Neural cell (in vitro differentiated cells): ENCODE measurements around the gene HIVEP2. TPM values are rescaled to one million over a fixed set of nuclear protein-coding genes. Genes with fewer than 3 reads are reported as not detected.

Source experiments
- H2AFZ ChIP-seq: fragments of 200-600, 300-800 bp; sonication (generic), shearing (Covaris generic); 2 replicates; pipeline ENCODE4 v1.6.0; 2014; ENCODE audit warnings: low read depth, mild to moderate bottlenecking, antibody characterized with exemption, low read length, moderate library complexity
- H3F3A ChIP-seq: fragments of 200-600 bp; shearing (Covaris generic); 2 replicates; pipeline ENCODE4 v1.6.1; 2016; ENCODE audit warnings: mild to moderate bottlenecking, moderate library complexity, mixed read lengths, antibody characterized with exemption, low read length; ENCODE audit not compliant: insufficient read depth, poor library complexity, severe bottlenecking
- H3K27ac ChIP-seq: fragments of 200-600, 300-800 bp; sonication (generic), shearing (Covaris generic); 2 replicates; pipeline ENCODE4 v1.5.1; 2014; ENCODE audit warnings: mild to moderate bottlenecking, low read length, moderate library complexity
- H3K27me3 ChIP-seq: fragments of 300-800, 200-600 bp; sonication (generic), shearing (Covaris generic); 2 replicates; pipeline ENCODE4 v1.6.0; 2014; ENCODE audit warnings: mild to moderate bottlenecking, low read depth, low read length, moderate library complexity; ENCODE audit not compliant: insufficient read depth
- H3K36me3 ChIP-seq: fragments of 300-800, 200-600 bp; sonication (generic), shearing (Covaris generic); 2 replicates; pipeline ENCODE4 v1.5.1; 2014; ENCODE audit warnings: mild to moderate bottlenecking, antibody characterized with exemption, low read length, moderate library complexity; ENCODE audit not compliant: insufficient read depth
- H3K4me2 ChIP-seq: fragments of 300-800, 200-600 bp; sonication (generic), shearing (Covaris generic); 2 replicates; pipeline ENCODE4 v1.6.0; 2014; ENCODE audit warnings: mild to moderate bottlenecking, low read length
- H3K4me3 ChIP-seq: fragments of 300-800, 200-600 bp; sonication (generic), shearing (Covaris generic); 2 replicates; pipeline ENCODE4 v1.5.1; 2014; ENCODE audit warnings: mild to moderate bottlenecking, low read length, moderate library complexity
- H3K79me2 ChIP-seq: fragments of 200-600 bp; shearing (Covaris generic); replicated peaks from 2 replicates; pipeline ENCODE4 v1.6.0; 2014; ENCODE audit warnings: mild to moderate bottlenecking, low read length, moderate library complexity; ENCODE audit not compliant: insufficient read depth
- H3K9ac ChIP-seq: fragments of 300-800, 200-600 bp; sonication (generic), shearing (Covaris generic); 2 replicates; pipeline ENCODE4 v1.6.1; 2016; ENCODE audit warnings: mild to moderate bottlenecking, low read length, mixed read lengths
- H3K9me2 ChIP-seq: fragments of 200-600 bp; shearing (Covaris generic); 2 replicates; pipeline ENCODE4 v1.6.1; 2016; ENCODE audit warnings: mild to moderate bottlenecking, low read length, mixed read lengths; ENCODE audit not compliant: insufficient read depth
- H3K9me3 ChIP-seq: fragments of 200-600, 300-800 bp; sonication (generic), shearing (Covaris generic); 2 replicates; pipeline ENCODE4 v1.6.1; 2016; ENCODE audit warnings: mild to moderate bottlenecking, mixed run types, low read length, moderate library complexity, mixed read lengths
- H4K20me1 ChIP-seq: fragments of 200-600 bp; shearing (Covaris generic); 2 replicates; pipeline ENCODE4 v1.6.1; 2016; ENCODE audit warnings: mild to moderate bottlenecking, mixed run types; ENCODE audit not compliant: insufficient read depth
- EP300 ChIP-seq: fragments of 450-650 bp; conservative IDR thresholded peaks from 2 replicates; pipeline ENCODE4 v1.6.1; 2014; ENCODE audit warnings: antibody characterized with exemption, mild to moderate bottlenecking, moderate library complexity; ENCODE audit not compliant: poor library complexity, severe bottlenecking
- EZH2 ChIP-seq: fragments of 200-600, 300-800 bp; shearing (Covaris generic), sonication (generic); IDR thresholded peaks from 2 replicates; pipeline ENCODE4 v1.6.1; 2014; ENCODE audit warnings: antibody characterized with exemption, low read length, borderline replicate concordance, mild to moderate bottlenecking; ENCODE audit not compliant: insufficient read depth, poor library complexity, severe bottlenecking
- MXI1 ChIP-seq: fragments of 450-650 bp; conservative IDR thresholded peaks from 2 replicates; pipeline ENCODE4 v1.6.1; 2014; ENCODE audit warnings: antibody characterized with exemption, mild to moderate bottlenecking; ENCODE audit not compliant: poor library complexity, severe bottlenecking
- POLR2AphosphoS5 ChIP-seq: IDR thresholded peaks from 2 replicates; pipeline ENCODE4 v1.6.1; 2012
- RAD21 ChIP-seq: fragments of 450-650 bp; conservative IDR thresholded peaks from 2 replicates; pipeline ENCODE4 v1.6.1; 2014; ENCODE audit warnings: antibody characterized with exemption, mild to moderate bottlenecking, moderate library complexity
- REST ChIP-seq: IDR thresholded peaks from 2 replicates; pipeline ENCODE4 v1.6.1; 2012; ENCODE audit warnings: borderline replicate concordance
- SMC3 ChIP-seq: fragments of 450-650 bp; conservative IDR thresholded peaks from 2 replicates; pipeline ENCODE4 v1.6.1; 2014; ENCODE audit warnings: antibody characterized with exemption, mild to moderate bottlenecking, moderate library complexity; ENCODE audit not compliant: poor library complexity
- TAF1 ChIP-seq: IDR thresholded peaks from 2 replicates; pipeline ENCODE4 v1.6.1; 2012; ENCODE audit warnings: low read depth
- polyA plus RNA-seq: library from polyadenylated mRNA; depleted of rRNA; stranded (reverse); fragments of >200 nt; gene quantifications from 2 replicates; pipeline ENCODE4 v1.2.3, GENCODE V29; 2014
- TF ChIP-seq, protein P1 (sequence below): fragments of 450-650 bp; IDR thresholded peaks from 2 replicates; pipeline ENCODE4 v1.5.1; 2014; ENCODE audit warnings: antibody characterized with exemption, mild to moderate bottlenecking, moderate library complexity; ENCODE audit not compliant: poor library complexity, severe bottlenecking

Gene HIVEP2
- polyA plus RNA-seq, 1 donor from 2014 or later, result 6.0 TPM

DNA sequence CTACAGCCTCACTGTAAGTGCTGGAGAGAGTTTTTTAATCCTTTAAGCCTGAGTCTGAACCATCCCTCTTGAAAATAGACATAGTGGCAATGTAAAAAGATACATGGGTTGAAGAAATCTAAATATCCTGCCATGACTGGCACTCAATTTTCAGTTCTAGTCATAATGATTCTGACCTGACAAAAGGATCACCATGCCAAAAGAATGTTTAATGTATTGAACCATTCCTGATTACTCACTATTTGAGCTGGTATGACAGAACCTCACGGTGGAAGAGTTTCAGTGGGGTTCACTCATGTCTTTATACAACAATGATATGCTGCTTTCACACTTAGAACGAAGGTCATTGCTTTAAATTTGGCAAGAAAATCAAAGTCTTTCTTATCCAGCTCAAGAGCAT, 93.4 kb downstream of the HIVEP2 start:
- H3K4me2 ChIP-seq, result no peak overlapping the region

GRCh38 chr6:142850679-142851423, 94.1 kb downstream of the HIVEP2 start:
- Histone ChIP-seq H4K20me1 (no peaks in the 10 kb centered on the region), H3K9ac (no peak overlapping the region), H3K9me2 (no peaks in the 10 kb centered on the region), H3K36me3 (no peaks in the 10 kb centered on the region), H3K27me3 (no peaks in the 10 kb centered on the region), H3K27ac (no peak overlapping the region), H2AFZ (no peak overlapping the region), H3K9me3 (no peaks in the 10 kb centered on the region), H3K79me2 (no peaks in the 10 kb centered on the region), H3K4me2 (no peak overlapping the region), H3F3A (no peaks in the 10 kb centered on the region), H3K4me3 (no peak overlapping the region)
- TF ChIP-seq POLR2AphosphoS5, result no peak
- TF ChIP-seq SMC3, result no peak
- TF ChIP-seq TAF1, result no peak
- no peak for TF ChIP-seq EZH2
- no peak for TF ChIP-seq RAD21
- no peak for TF ChIP-seq REST
- no peak for TF ChIP-seq MXI1
- TF ChIP-seq EP300, result no peak

More for the DNA sequence above, 93.4 kb downstream of the HIVEP2 start:
- Histone ChIP-seq H3K36me3 (no peaks in the 10 kb centered on the region), H3F3A (no peaks in the 10 kb centered on the region), H3K9ac (no peak overlapping the region), H3K79me2 (no peaks in the 10 kb centered on the region), H3K27ac (no peak overlapping the region), H3K27me3 (no peaks in the 10 kb centered on the region), H2AFZ (no peak overlapping the region), H3K9me3 (no peaks in the 10 kb centered on the region), H4K20me1 (no peaks in the 10 kb centered on the region), H3K9me2 (no peaks in the 10 kb centered on the region), H3K4me3 (no peak overlapping the region)
- TF ChIP-seq SMC3 (no peak), RAD21 (no peak), MXI1 (no peak), POLR2AphosphoS5 (no peak), TAF1 (no peak), EZH2 (no peak), REST (no peak), EP300 (no peak)
- TF ChIP-seq, protein P1, sequence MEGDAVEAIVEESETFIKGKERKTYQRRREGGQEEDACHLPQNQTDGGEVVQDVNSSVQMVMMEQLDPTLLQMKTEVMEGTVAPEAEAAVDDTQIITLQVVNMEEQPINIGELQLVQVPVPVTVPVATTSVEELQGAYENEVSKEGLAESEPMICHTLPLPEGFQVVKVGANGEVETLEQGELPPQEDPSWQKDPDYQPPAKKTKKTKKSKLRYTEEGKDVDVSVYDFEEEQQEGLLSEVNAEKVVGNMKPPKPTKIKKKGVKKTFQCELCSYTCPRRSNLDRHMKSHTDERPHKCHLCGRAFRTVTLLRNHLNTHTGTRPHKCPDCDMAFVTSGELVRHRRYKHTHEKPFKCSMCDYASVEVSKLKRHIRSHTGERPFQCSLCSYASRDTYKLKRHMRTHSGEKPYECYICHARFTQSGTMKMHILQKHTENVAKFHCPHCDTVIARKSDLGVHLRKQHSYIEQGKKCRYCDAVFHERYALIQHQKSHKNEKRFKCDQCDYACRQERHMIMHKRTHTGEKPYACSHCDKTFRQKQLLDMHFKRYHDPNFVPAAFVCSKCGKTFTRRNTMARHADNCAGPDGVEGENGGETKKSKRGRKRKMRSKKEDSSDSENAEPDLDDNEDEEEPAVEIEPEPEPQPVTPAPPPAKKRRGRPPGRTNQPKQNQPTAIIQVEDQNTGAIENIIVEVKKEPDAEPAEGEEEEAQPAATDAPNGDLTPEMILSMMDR, result no peak
